Measurements from ENCODE around the gene LMAN2.
A peak's percentile ranks its signal among the peaks of the same experiment; 100 is the strongest.

Gene LMAN2

GRCh38 chr5:177325868-177326381 lies 25.5 kb downstream of the LMAN2 start:
- TF ChIP-seq CTCF (IDR thresholded peaks at IDR 0.05; ENCODE audit: insufficient read depth, low read length, poor library complexity, severe bottlenecking) = no peak
- no peak for DNase-seq (ENCODE audit: extremely low read depth, insufficient read length)
- no peak overlapping the region for H3K4me3 ChIP-seq (replicated peaks; ENCODE audit: low read depth, low read length)
- peaks cover 13% of the 10 kb centered on the region for H3K36me3 ChIP-seq (ENCODE audit: control insufficient read depth, insufficient read depth, low read length)
- no peaks in the 10 kb centered on the region for H3K27me3 ChIP-seq (replicated peaks; ENCODE audit: control insufficient read depth, insufficient read depth, low read length)

- DNase-seq (ENCODE audit: extremely low read depth, insufficient read length) = no peak
- TF ChIP-seq CTCF (IDR thresholded peaks at IDR 0.05; ENCODE audit: insufficient read depth, low read length, poor library complexity, severe bottlenecking) = no peak
- Histone ChIP-seq H3K36me3 (ENCODE audit: control insufficient read depth, insufficient read depth, low read length) (peaks cover 4% of the 10 kb centered on the region), H3K4me3 (replicated peaks; ENCODE audit: low read depth, low read length) (no peak overlapping the region), H3K27me3 (replicated peaks; ENCODE audit: control insufficient read depth, insufficient read depth, low read length) (no peaks in the 10 kb centered on the region)
Measured at GRCh38 chr5:177320879-177321278, 30.6 kb downstream of the LMAN2 start.

DNA sequence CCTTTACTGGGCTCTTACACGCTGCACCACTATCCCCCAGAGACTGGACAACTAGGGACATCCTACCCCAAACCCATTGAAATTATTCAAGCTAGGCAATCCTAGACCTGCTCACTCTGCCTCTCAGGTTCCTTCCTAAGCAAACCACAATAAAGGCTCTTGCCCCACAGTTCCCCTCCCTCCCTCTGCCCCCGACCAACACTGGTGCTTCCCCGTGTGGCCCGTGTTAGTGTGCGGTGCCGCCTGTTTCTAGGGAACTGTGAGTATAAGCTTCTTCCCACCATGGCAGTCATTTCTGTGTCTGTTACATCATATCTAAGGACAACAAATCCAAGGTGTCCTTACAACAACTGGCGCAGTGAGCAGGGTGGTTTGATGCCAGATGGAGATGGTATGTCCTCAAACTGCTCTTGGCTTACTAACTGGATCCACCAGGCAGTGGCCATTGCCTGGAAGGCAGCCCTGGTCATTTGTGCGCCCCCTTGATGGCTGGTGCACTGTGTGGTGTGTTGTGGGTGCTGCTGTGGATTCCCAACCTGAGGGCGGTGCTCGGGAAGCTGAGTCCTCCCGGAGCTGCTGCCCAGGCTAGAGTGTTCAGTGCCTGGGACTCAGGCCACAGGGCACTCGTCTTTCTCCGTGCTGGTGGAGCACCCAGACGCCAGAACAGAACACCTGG lies 31.4 kb downstream of the LMAN2 start:
- no peak for DNase-seq (ENCODE audit: extremely low read depth, insufficient read length)
- Histone ChIP-seq H3K36me3 (ENCODE audit: control insufficient read depth, insufficient read depth, low read length) (peaks cover 4% of the 10 kb centered on the region), H3K4me3 (replicated peaks; ENCODE audit: low read depth, low read length) (no peak overlapping the region), H3K27me3 (replicated peaks; ENCODE audit: control insufficient read depth, insufficient read depth, low read length) (no peaks in the 10 kb centered on the region)
- TF ChIP-seq CTCF (IDR thresholded peaks at IDR 0.05; ENCODE audit: insufficient read depth, low read length, poor library complexity, severe bottlenecking) = no peak

DNA sequence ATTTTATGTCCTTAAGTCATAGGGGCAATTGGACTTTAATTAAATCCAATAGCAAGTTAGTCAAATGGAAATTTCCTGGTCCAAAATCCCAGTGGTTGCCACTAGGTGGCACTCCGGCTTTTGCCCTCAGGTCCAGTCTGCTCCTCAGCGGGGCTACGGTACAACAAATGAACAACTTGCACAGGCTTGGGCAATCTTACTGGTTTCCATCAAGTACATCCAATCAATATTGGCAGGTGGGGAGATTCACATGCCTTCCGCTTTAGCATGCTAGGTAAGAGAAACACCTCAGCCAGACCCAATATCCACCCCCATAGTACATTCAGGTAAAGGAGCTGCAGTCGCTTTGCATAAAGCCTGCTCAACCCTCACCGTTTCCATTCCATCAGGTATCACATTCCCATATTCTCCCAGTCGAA lies 33.5 kb downstream of the LMAN2 start:
- Histone ChIP-seq H3K36me3 (ENCODE audit: control insufficient read depth, insufficient read depth, low read length) (peaks cover 2% of the 10 kb centered on the region), H3K27me3 (replicated peaks; ENCODE audit: control insufficient read depth, insufficient read depth, low read length) (no peaks in the 10 kb centered on the region), H3K4me3 (replicated peaks; ENCODE audit: low read depth, low read length) (no peak overlapping the region)
- DNase-seq (ENCODE audit: extremely low read depth, insufficient read length) = no peak
- TF ChIP-seq CTCF (IDR thresholded peaks at IDR 0.05; ENCODE audit: insufficient read depth, low read length, poor library complexity, severe bottlenecking) = peak; percentile 84

DNA sequence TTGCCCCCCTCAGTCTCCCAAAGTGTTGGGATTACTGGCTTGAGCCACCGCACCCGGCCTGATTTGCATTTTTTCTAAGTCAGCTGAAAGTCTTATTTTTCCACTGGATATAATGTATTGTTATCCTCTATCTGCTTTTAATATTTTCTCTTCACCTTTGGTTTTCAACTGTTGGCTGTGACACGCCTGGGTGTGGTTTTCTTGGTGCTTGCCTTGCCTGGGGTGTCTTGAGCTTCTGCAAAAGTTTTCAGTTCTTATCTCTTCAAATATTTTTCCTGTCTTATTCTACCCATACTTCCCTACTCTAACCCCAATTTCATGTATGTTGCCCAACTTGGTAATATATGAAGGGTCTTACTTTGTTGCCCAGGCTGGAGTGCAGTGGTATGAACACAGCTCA lies 35.5 kb downstream of the LMAN2 start:
- H3K36me3 ChIP-seq (ENCODE audit: control insufficient read depth, insufficient read depth, low read length) = peaks cover 2% of the 10 kb centered on the region
- TF ChIP-seq CTCF (IDR thresholded peaks at IDR 0.05; ENCODE audit: insufficient read depth, low read length, poor library complexity, severe bottlenecking) = no peak
- H3K27me3 ChIP-seq (replicated peaks; ENCODE audit: control insufficient read depth, insufficient read depth, low read length) = no peaks in the 10 kb centered on the region
- H3K4me3 ChIP-seq (replicated peaks; ENCODE audit: low read depth, low read length) = no peak overlapping the region
- DNase-seq (ENCODE audit: extremely low read depth, insufficient read length) = no peak

Measured in GM06990 (cell line).